SK-N-SH (cell line): ENCODE measurements around the gene GPR61.

ENCODE experiments used
- FOXJ3 ChIP-seq: sonication (generic); formaldehyde crosslinking; IDR thresholded peaks from 2 replicates; pipeline ENCODE4 v1.5.1; 2020; ENCODE audit warnings: mild to moderate bottlenecking, missing genetic modification reagents
- NFIC ChIP-seq: IDR thresholded peaks from 2 replicates; pipeline ENCODE4 v1.4.0; 2012; ENCODE audit warnings: borderline replicate concordance
- POLR2AphosphoS5 ChIP-seq: IDR thresholded peaks from 2 replicates; pipeline ENCODE4 v1.6.1; 2012; ENCODE audit warnings: low read depth, low read length
- RAD21 ChIP-seq: IDR thresholded peaks from 2 replicates; pipeline ENCODE4 v1.6.1; 2012; ENCODE audit warnings: mild to moderate bottlenecking, low read length
- RXRA ChIP-seq: IDR thresholded peaks from 2 replicates; pipeline ENCODE4 v1.4.0; 2012; ENCODE audit warnings: low read depth, mild to moderate bottlenecking, borderline replicate concordance
- SMC3 ChIP-seq: IDR thresholded peaks from 2 replicates; pipeline ENCODE4 v1.6.1; 2012; ENCODE audit warnings: low read depth, low read length, improper control_type of control experiment
- TAF1 ChIP-seq: IDR thresholded peaks from 2 replicates; pipeline ENCODE4 v1.6.1; 2012; ENCODE audit warnings: low read depth, mild to moderate bottlenecking, low read length, moderate library complexity, borderline replicate concordance
- TCF12 ChIP-seq: IDR thresholded peaks from 2 replicates; pipeline ENCODE4 v1.4.0; 2012
- TEAD4 ChIP-seq: IDR thresholded peaks from 2 replicates; pipeline ENCODE4 v1.4.0; 2012; ENCODE audit warnings: mild to moderate bottlenecking, borderline replicate concordance; ENCODE audit not compliant: insufficient read depth
- TF ChIP-seq, protein P1 (sequence below): fragments of 200-600 bp; sonication (generic); IDR thresholded peaks from 2 replicates; pipeline ENCODE4 v1.6.1; 2017; ENCODE audit warnings: antibody characterized with exemption, mild to moderate bottlenecking, moderate library complexity
- TF ChIP-seq, protein P2 (sequence below): IDR thresholded peaks from 2 replicates; pipeline ENCODE4; 2012
- TF ChIP-seq, protein P3 (sequence below): IDR thresholded peaks from 2 replicates; pipeline ENCODE4 v1.4.0; 2012; ENCODE audit warnings: low read depth
- TF ChIP-seq, protein P4 (sequence below): IDR thresholded peaks from 2 replicates; pipeline ENCODE4 v1.4.0; 2012; ENCODE audit warnings: low read depth, borderline replicate concordance

DNA sequence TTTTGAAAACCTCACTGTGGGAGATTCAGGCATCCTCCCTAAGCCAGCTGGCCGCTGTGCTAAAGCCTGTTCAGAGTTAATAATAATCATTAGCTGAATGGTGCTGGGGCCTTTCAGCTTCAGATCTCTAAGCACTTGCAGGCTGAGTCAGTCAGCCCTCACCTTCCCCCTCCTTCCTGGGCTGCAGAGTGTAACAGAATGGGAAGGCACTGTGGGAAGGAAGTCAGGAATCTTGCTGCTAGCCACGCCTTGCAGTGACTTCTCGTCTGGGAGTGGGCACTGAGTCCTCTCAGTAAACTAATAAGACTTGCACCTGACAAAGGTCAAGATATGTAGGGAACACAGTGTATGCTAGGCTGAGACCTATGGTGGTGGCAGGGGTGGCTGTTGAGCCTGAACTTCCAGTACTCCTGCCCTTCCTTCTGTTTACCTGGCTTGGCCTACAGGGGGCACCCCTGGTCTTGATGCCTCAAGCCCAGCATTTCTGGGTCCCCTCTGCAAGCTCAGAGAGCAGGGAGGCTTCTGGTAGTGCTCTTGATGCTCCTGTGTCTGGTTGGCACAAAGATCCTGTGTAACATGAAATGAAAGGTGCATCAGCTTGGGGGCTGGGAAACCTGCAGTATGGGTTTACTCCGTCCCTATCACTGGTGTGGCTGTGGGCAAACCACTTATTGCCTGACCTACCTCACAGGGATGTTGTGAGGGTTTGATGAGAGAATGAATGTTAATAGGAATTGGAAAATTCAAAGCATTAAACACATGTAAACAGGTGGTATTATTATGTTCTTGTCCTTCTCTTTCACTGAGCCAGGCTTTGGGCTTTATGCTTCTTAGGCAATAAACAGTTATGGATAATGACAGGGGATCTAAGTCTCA, 39.8 kb upstream of the GPR61 start:
- no peak for TF ChIP-seq POLR2AphosphoS5
- TF ChIP-seq, protein P1, sequence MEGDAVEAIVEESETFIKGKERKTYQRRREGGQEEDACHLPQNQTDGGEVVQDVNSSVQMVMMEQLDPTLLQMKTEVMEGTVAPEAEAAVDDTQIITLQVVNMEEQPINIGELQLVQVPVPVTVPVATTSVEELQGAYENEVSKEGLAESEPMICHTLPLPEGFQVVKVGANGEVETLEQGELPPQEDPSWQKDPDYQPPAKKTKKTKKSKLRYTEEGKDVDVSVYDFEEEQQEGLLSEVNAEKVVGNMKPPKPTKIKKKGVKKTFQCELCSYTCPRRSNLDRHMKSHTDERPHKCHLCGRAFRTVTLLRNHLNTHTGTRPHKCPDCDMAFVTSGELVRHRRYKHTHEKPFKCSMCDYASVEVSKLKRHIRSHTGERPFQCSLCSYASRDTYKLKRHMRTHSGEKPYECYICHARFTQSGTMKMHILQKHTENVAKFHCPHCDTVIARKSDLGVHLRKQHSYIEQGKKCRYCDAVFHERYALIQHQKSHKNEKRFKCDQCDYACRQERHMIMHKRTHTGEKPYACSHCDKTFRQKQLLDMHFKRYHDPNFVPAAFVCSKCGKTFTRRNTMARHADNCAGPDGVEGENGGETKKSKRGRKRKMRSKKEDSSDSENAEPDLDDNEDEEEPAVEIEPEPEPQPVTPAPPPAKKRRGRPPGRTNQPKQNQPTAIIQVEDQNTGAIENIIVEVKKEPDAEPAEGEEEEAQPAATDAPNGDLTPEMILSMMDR, result peak; percentile 55
- peak; percentile 24; the same call in 1 of the 2 replicates for TF ChIP-seq RAD21
- TF ChIP-seq TEAD4, result no peak
- TF ChIP-seq SMC3, result peak; percentile 24
- no peak for TF ChIP-seq TAF1
- TF ChIP-seq FOXJ3, result no peak
- no peak for TF ChIP-seq TCF12
- no peak for TF ChIP-seq RXRA
- TF ChIP-seq, protein P2, sequence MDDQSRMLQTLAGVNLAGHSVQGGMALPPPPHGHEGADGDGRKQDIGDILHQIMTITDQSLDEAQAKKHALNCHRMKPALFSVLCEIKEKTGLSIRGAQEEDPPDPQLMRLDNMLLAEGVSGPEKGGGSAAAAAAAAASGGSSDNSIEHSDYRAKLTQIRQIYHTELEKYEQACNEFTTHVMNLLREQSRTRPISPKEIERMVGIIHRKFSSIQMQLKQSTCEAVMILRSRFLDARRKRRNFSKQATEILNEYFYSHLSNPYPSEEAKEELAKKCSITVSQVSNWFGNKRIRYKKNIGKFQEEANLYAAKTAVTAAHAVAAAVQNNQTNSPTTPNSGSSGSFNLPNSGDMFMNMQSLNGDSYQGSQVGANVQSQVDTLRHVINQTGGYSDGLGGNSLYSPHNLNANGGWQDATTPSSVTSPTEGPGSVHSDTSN, result no peak
- TF ChIP-seq, protein P3, sequence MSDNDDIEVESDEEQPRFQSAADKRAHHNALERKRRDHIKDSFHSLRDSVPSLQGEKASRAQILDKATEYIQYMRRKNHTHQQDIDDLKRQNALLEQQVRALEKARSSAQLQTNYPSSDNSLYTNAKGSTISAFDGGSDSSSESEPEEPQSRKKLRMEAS, result no peak
- TF ChIP-seq NFIC, result no peak
- TF ChIP-seq, protein P4, sequence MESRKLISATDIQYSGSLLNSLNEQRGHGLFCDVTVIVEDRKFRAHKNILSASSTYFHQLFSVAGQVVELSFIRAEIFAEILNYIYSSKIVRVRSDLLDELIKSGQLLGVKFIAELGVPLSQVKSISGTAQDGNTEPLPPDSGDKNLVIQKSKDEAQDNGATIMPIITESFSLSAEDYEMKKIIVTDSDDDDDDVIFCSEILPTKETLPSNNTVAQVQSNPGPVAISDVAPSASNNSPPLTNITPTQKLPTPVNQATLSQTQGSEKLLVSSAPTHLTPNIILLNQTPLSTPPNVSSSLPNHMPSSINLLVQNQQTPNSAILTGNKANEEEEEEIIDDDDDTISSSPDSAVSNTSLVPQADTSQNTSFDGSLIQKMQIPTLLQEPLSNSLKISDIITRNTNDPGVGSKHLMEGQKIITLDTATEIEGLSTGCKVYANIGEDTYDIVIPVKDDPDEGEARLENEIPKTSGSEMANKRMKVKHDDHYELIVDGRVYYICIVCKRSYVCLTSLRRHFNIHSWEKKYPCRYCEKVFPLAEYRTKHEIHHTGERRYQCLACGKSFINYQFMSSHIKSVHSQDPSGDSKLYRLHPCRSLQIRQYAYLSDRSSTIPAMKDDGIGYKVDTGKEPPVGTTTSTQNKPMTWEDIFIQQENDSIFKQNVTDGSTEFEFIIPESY, result no peak
